Vagina (tissue), 2 donors: ENCODE measurements around the gene TRAF6. TPM values are rescaled to one million over a fixed set of nuclear protein-coding genes. Genes with fewer than 3 reads are reported as not detected.

Source experiments
- DNase-seq, 2 donors: peaks; one replicate each; pipeline ENCODE4 v3.0.0-alpha.2; 2017; ENCODE audit errors: extremely low spot score in 2 of 2
- H3K27ac ChIP-seq: fragments of 200-600 bp; sonication (generic); one replicate; pipeline ENCODE4 v1.5.1; 2019
- H3K27me3 ChIP-seq: fragments of 200-600 bp; sonication (generic); one replicate; pipeline ENCODE4 v1.5.1; 2019
- H3K36me3 ChIP-seq, 2 donors: fragments of 200-600 bp; sonication (generic); one replicate each; pipeline ENCODE4 v1.5.1; 2017 to 2019
- H3K4me1 ChIP-seq: fragments of 200-600 bp; sonication (generic); one replicate; pipeline ENCODE4 v1.5.1; 2019
- H3K4me3 ChIP-seq, 2 donors: fragments of 200-600 bp; sonication (generic); 1 replicate in 1 of 2; 2 replicates in 1 of 2; pipeline ENCODE4 v1.5.1; 2016 to 2019
- H3K9me3 ChIP-seq: fragments of 200-600 bp; sonication (generic); one replicate; pipeline ENCODE4 v1.5.1; 2019
- POLR2A ChIP-seq, 2 donors: fragments of 450-650 bp; IDR thresholded peaks; one replicate each; pipeline ENCODE4 v1.6.1; 2017; ENCODE audit warnings: antibody characterized with exemption in 2 of 2, mild to moderate bottlenecking in 2 of 2, moderate library complexity in 2 of 2
- POLR2AphosphoS5 ChIP-seq, 2 donors: sonication (generic); formaldehyde crosslinking; IDR thresholded peaks; one replicate each; pipeline ENCODE4 v1.9.0; 2017; ENCODE audit warnings: antibody characterized with exemption in 2 of 2, mild to moderate bottlenecking in 2 of 2, low read depth in 1 of 2; ENCODE audit not compliant: insufficient read depth in 1 of 2
- intact Hi-C: fragments of 100-400 bp; cut with DNase I; formaldehyde crosslinking; loops from one replicate; pipeline ENCODE4 v1.15.1; 2023
- total RNA-seq: library from RNA; depleted of rRNA; stranded (reverse); fragments of >200 nt; gene quantifications from one replicate; pipeline ENCODE4 v1.2.3, GENCODE V29; 2016
- TF ChIP-seq, protein P1 (sequence below), 3 experiments: fragments of 450-650 bp in 2 of 3; fragments of 200-600 bp in 1 of 3; sonication (generic) in 1 of 3; IDR thresholded peaks; one replicate each; pipeline ENCODE4 v1.5.1; 2017 to 2019; ENCODE audit warnings: antibody characterized with exemption in 3 of 3, mild to moderate bottlenecking in 2 of 3, moderate library complexity in 2 of 3

Gene TRAF6
- total RNA-seq, 1 donor from 2014 or later, result 10.6 TPM

DNA sequence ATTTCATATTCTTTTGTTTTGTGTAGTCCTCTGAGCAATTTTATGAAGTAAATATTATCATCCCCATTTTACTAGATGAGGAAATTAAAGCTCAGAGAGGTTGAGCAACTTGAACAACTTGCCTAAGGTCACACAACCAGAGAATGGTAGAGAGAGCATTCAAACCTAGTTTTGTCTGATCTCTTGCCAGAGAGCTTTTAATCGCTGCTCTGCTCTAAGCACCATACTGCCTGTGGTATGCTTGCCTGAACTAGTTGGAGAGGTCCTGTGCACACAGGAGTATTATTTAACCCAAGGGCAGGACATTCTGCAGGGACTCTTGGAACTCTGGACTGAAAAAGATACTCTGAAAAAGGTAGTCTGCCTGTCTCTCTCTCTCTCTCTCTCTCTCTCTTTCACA lies 38.5 kb downstream of the TRAF6 start:
- DNase-seq, result no peak
- H3K27me3 ChIP-seq, result no peaks in the 10 kb centered on the region
- TF ChIP-seq, protein P1, sequence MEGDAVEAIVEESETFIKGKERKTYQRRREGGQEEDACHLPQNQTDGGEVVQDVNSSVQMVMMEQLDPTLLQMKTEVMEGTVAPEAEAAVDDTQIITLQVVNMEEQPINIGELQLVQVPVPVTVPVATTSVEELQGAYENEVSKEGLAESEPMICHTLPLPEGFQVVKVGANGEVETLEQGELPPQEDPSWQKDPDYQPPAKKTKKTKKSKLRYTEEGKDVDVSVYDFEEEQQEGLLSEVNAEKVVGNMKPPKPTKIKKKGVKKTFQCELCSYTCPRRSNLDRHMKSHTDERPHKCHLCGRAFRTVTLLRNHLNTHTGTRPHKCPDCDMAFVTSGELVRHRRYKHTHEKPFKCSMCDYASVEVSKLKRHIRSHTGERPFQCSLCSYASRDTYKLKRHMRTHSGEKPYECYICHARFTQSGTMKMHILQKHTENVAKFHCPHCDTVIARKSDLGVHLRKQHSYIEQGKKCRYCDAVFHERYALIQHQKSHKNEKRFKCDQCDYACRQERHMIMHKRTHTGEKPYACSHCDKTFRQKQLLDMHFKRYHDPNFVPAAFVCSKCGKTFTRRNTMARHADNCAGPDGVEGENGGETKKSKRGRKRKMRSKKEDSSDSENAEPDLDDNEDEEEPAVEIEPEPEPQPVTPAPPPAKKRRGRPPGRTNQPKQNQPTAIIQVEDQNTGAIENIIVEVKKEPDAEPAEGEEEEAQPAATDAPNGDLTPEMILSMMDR (IDR thresholded peaks at IDR 0.05), result no peak
- TF ChIP-seq POLR2AphosphoS5 (IDR thresholded peaks at IDR 0.05; ENCODE audit: insufficient read depth in 1 of 2, low read depth in 1 of 2) (no peak), POLR2A (IDR thresholded peaks at IDR 0.05) (no peak)
- H3K4me3 ChIP-seq, result no peak overlapping the region
- peaks cover 8% of the 10 kb centered on the region for H3K4me1 ChIP-seq
- intact Hi-C loops, result no loop called here
- no peaks in the 10 kb centered on the region for H3K9me3 ChIP-seq
- no peaks in the 10 kb centered on the region for H3K36me3 ChIP-seq
- no peak overlapping the region for H3K27ac ChIP-seq

- TF ChIP-seq POLR2AphosphoS5 (IDR thresholded peaks at IDR 0.05; ENCODE audit: insufficient read depth in 1 of 2, low read depth in 1 of 2) (no peak), POLR2A (IDR thresholded peaks at IDR 0.05) (no peak)
- TF ChIP-seq, protein P1 (IDR thresholded peaks at IDR 0.05), result no peak
- intact Hi-C loops, result no loop called here
- Histone ChIP-seq H3K4me3 (no peak overlapping the region), H3K27me3 (no peaks in the 10 kb centered on the region), H3K36me3 (no peaks in the 10 kb centered on the region), H3K9me3 (no peaks in the 10 kb centered on the region), H3K27ac (no peak overlapping the region), H3K4me1 (peaks cover 8% of the 10 kb centered on the region)
- no peak for DNase-seq
These were observed 39.9 kb downstream of the TRAF6 start for GRCh38 chr11:36469881-36470802.

GRCh38 chr11:36469063-36469462 lies 41.0 kb downstream of the TRAF6 start:
- Histone ChIP-seq H3K27me3 (no peaks in the 10 kb centered on the region), H3K27ac (no peak overlapping the region), H3K36me3 (no peaks in the 10 kb centered on the region), H3K4me3 (no peak overlapping the region), H3K4me1 (peaks cover 8% of the 10 kb centered on the region), H3K9me3 (no peaks in the 10 kb centered on the region)
- TF ChIP-seq POLR2AphosphoS5 (IDR thresholded peaks at IDR 0.05; ENCODE audit: insufficient read depth in 1 of 2, low read depth in 1 of 2) (no peak), POLR2A (IDR thresholded peaks at IDR 0.05) (no peak)
- TF ChIP-seq, protein P1 (IDR thresholded peaks at IDR 0.05), result no peak
- intact Hi-C loops, result no loop called here
- DNase-seq, result no peak

- H3K27me3 ChIP-seq, result no peaks in the 10 kb centered on the region
- intact Hi-C loops, result no loop called here
- H3K27ac ChIP-seq, result no peak overlapping the region
- H3K4me1 ChIP-seq, result peaks cover 8% of the 10 kb centered on the region
- H3K4me3 ChIP-seq, result no peak overlapping the region
- no peak for DNase-seq
- H3K9me3 ChIP-seq, result no peaks in the 10 kb centered on the region
- TF ChIP-seq POLR2A (IDR thresholded peaks at IDR 0.05) (no peak), POLR2AphosphoS5 (IDR thresholded peaks at IDR 0.05; ENCODE audit: insufficient read depth in 1 of 2, low read depth in 1 of 2) (no peak)
- TF ChIP-seq, protein P1 (IDR thresholded peaks at IDR 0.05), result no peak
- H3K36me3 ChIP-seq, result no peaks in the 10 kb centered on the region
These were observed 42.2 kb downstream of the TRAF6 start for GRCh38 chr11:36467916-36468315.

- Histone ChIP-seq H3K27me3 (no peaks in the 10 kb centered on the region), H3K4me3 (no peak overlapping the region), H3K36me3 (peaks cover 0 to 5% of the 10 kb centered on the region in 2 donors), H3K4me1 (peaks cover 8% of the 10 kb centered on the region), H3K9me3 (no peaks in the 10 kb centered on the region), H3K27ac (no peak overlapping the region)
- intact Hi-C loops, result no loop called here
- DNase-seq, result no peak
- TF ChIP-seq, protein P1 (IDR thresholded peaks at IDR 0.05), result no peak
- TF ChIP-seq POLR2AphosphoS5 (IDR thresholded peaks at IDR 0.05; ENCODE audit: insufficient read depth in 1 of 2, low read depth in 1 of 2) (no peak), POLR2A (IDR thresholded peaks at IDR 0.05) (no peak)
These were observed 43.1 kb downstream of the TRAF6 start for GRCh38 chr11:36467012-36467411.
